IgD-negative memory B cell (primary cell): Measurements from ENCODE around the gene BMAL1. TPM values are rescaled to one million over a fixed set of nuclear protein-coding genes. Genes with fewer than 3 reads are reported as not detected.
"Not testable (repeated sequence)": the region's sequence is repeated elsewhere in the genome, so short reads cannot be mapped to it uniquely, and the experiment has no call there.

Experiments
- H3K27ac Mint-ChIP-seq, 3 donors: one replicate each; pipeline ENCODE4 v1.8.0; 2020 to 2022; ENCODE audit warnings: mild to moderate bottlenecking in 3 of 3, mixed read lengths in 3 of 3, moderate library complexity in 1 of 3
- H3K27me3 Mint-ChIP-seq: one replicate; pipeline ENCODE4 v1.8.0; 2021; ENCODE audit warnings: mixed read lengths
- H3K36me3 Mint-ChIP-seq: one replicate; pipeline ENCODE4 v1.8.0; 2020; ENCODE audit warnings: mild to moderate bottlenecking, mixed read lengths
- H3K4me1 Mint-ChIP-seq, 3 donors: one replicate each; pipeline ENCODE4 v1.8.0; 2020 to 2022; ENCODE audit warnings: mixed read lengths in 3 of 3, mild to moderate bottlenecking in 1 of 3
- H3K4me3 Mint-ChIP-seq, 4 donors: one replicate each; pipeline ENCODE4 v1.8.0; 2020 to 2022; ENCODE audit warnings: mild to moderate bottlenecking in 4 of 4, mixed read lengths in 4 of 4, moderate library complexity in 3 of 4
- H3K9me3 Mint-ChIP-seq, 3 donors: one replicate each; pipeline ENCODE4 v1.8.0; 2020 to 2021; ENCODE audit warnings: mixed read lengths in 3 of 3, mild to moderate bottlenecking in 1 of 3
- polyA plus RNA-seq: library from polyadenylated mRNA; unstranded; fragments of 300-500 nt; fragmentation: Illumina TruSeq; gene quantifications from one replicate; pipeline ENCODE4 v1.2.3, GENCODE V29; 2021

The BMAL1 gene
- polyA plus RNA-seq, 1 donor from 2014 or later, result 8.9 TPM

- H3K4me3 Mint-ChIP-seq, result no peak overlapping the region
- no peaks in the 10 kb centered on the region for H3K27me3 Mint-ChIP-seq
- peaks cover 0 to 2% (median 0%) of the 10 kb centered on the region in 3 donors for H3K4me1 Mint-ChIP-seq
- no peaks in the 10 kb centered on the region for H3K9me3 Mint-ChIP-seq
- H3K27ac Mint-ChIP-seq, result no peak overlapping the region
- no peaks in the 10 kb centered on the region for H3K36me3 Mint-ChIP-seq
These were observed 90.5 kb downstream of the BMAL1 start for GRCh38 chr11:13368041-13368446.

GRCh38 chr11:13373216-13373615 is 95.6 kb downstream of the BMAL1 start:
- Mint-ChIP-seq H3K27me3 (no peaks in the 10 kb centered on the region), H3K27ac (no peak overlapping the region), H3K9me3 (no peaks in the 10 kb centered on the region), H3K4me1 (no peaks in the 10 kb centered on the region), H3K4me3 (no peak overlapping the region), H3K36me3 (no peaks in the 10 kb centered on the region)

GRCh38 chr11:13375798-13376197 is 98.2 kb downstream of the BMAL1 start:
- no peaks in the 10 kb centered on the region for H3K27me3 Mint-ChIP-seq
- H3K4me3 Mint-ChIP-seq, result no peak overlapping the region
- H3K36me3 Mint-ChIP-seq, result no peaks in the 10 kb centered on the region
- no peaks in the 10 kb centered on the region for H3K9me3 Mint-ChIP-seq
- no peaks in the 10 kb centered on the region for H3K4me1 Mint-ChIP-seq
- H3K27ac Mint-ChIP-seq, result peak overlapping the region in 1 of 3 donors; percentile 43

GRCh38 chr11:13376402-13376801 is 98.8 kb downstream of the BMAL1 start:
- Mint-ChIP-seq H3K4me3 (no peak overlapping the region), H3K9me3 (no peaks in the 10 kb centered on the region), H3K27ac (no peak overlapping the region), H3K27me3 (no peaks in the 10 kb centered on the region), H3K36me3 (peaks cover 3% of the 10 kb centered on the region), H3K4me1 (no peaks in the 10 kb centered on the region)

GRCh38 chr11:13376838-13377237 is 99.2 kb downstream of the BMAL1 start:
- H3K36me3 Mint-ChIP-seq, result peaks cover 3% of the 10 kb centered on the region
- peaks cover 0 to 1% (median 0%) of the 10 kb centered on the region in 3 donors for H3K9me3 Mint-ChIP-seq
- H3K27me3 Mint-ChIP-seq, result no peaks in the 10 kb centered on the region
- H3K4me1 Mint-ChIP-seq, result no peaks in the 10 kb centered on the region
- H3K27ac Mint-ChIP-seq, result peak overlapping the region in 1 of 3 donors; percentile 85
- no peak overlapping the region for H3K4me3 Mint-ChIP-seq

- peaks cover 5% of the 10 kb centered on the region for H3K36me3 Mint-ChIP-seq
- no peak overlapping the region for H3K4me3 Mint-ChIP-seq
- no peaks in the 10 kb centered on the region for H3K4me1 Mint-ChIP-seq
- H3K9me3 Mint-ChIP-seq, result peaks cover 0 to 2% (median 0%) of the 10 kb centered on the region in 3 donors
- no peak overlapping the region for H3K27ac Mint-ChIP-seq
- H3K27me3 Mint-ChIP-seq, result no peaks in the 10 kb centered on the region
These were observed 100.7 kb downstream of the BMAL1 start for GRCh38 chr11:13378316-13378715.

- no peak overlapping the region for H3K4me3 Mint-ChIP-seq
- peak overlapping the region in 1 of 3 donors; percentile 18 for H3K27ac Mint-ChIP-seq
- H3K4me1 Mint-ChIP-seq, result peaks cover 0 to 3% (median 0%) of the 10 kb centered on the region in 3 donors
- H3K9me3 Mint-ChIP-seq, result peaks cover 0 to 2% (median 0%) of the 10 kb centered on the region in 3 donors
- H3K27me3 Mint-ChIP-seq, result no peaks in the 10 kb centered on the region
- H3K36me3 Mint-ChIP-seq, result peaks cover 6% of the 10 kb centered on the region
These were observed 103.1 kb downstream of the BMAL1 start for GRCh38 chr11:13380731-13381130.

GRCh38 chr11:13382751-13383150 is 105.2 kb downstream of the BMAL1 start:
- H3K27ac Mint-ChIP-seq, result peak overlapping the region in 1 of 3 donors; percentile 50
- no peak overlapping the region for H3K4me3 Mint-ChIP-seq
- H3K4me1 Mint-ChIP-seq, result peaks cover 0 to 3% (median 0%) of the 10 kb centered on the region in 3 donors
- H3K9me3 Mint-ChIP-seq, result peaks cover 0 to 2% (median 0%) of the 10 kb centered on the region in 3 donors
- no peaks in the 10 kb centered on the region for H3K27me3 Mint-ChIP-seq
- H3K36me3 Mint-ChIP-seq, result peaks cover 6% of the 10 kb centered on the region

GRCh38 chr11:13384908-13385640 is 107.5 kb downstream of the BMAL1 start:
- Mint-ChIP-seq H3K4me3 (no peak overlapping the region), H3K36me3 (peaks cover 6% of the 10 kb centered on the region), H3K27ac (peak overlapping the region in 1 of 3 donors; percentile 67), H3K9me3 (peaks cover 0 to 2% (median 0%) of the 10 kb centered on the region in 3 donors), H3K27me3 (no peaks in the 10 kb centered on the region), H3K4me1 (peaks cover 0 to 6% (median 0%) of the 10 kb centered on the region in 3 donors)

GRCh38 chr11:13386567-13386966 is 109.0 kb downstream of the BMAL1 start:
- peaks cover 0 to 6% (median 0%) of the 10 kb centered on the region in 3 donors for H3K4me1 Mint-ChIP-seq
- H3K27ac Mint-ChIP-seq, result peak overlapping the region in 1 of 3 donors; percentile 12
- H3K4me3 Mint-ChIP-seq, result no peak overlapping the region
- peaks cover 0 to 2% (median 0%) of the 10 kb centered on the region in 3 donors for H3K9me3 Mint-ChIP-seq
- H3K36me3 Mint-ChIP-seq, result peaks cover 3% of the 10 kb centered on the region
- H3K27me3 Mint-ChIP-seq, result no peaks in the 10 kb centered on the region

GRCh38 chr11:13388741-13389140 is 111.2 kb downstream of the BMAL1 start:
- Mint-ChIP-seq H3K9me3 (no peaks in the 10 kb centered on the region), H3K4me1 (peaks cover 0 to 6% (median 0%) of the 10 kb centered on the region in 3 donors), H3K36me3 (peaks cover 1% of the 10 kb centered on the region), H3K27me3 (no peaks in the 10 kb centered on the region), H3K4me3 (no peak overlapping the region), H3K27ac (peak overlapping the region in 1 of 3 donors; percentile 89)

- H3K27me3 Mint-ChIP-seq, result no peaks in the 10 kb centered on the region
- H3K9me3 Mint-ChIP-seq, result no peaks in the 10 kb centered on the region
These were observed 113.6 kb downstream of the BMAL1 start for GRCh38 chr11:13391217-13391616.

GRCh38 chr11:13398335-13398734 is 120.7 kb downstream of the BMAL1 start:
- H3K4me1 Mint-ChIP-seq, H3K4me3 Mint-ChIP-seq, H3K36me3 Mint-ChIP-seq, H3K27ac Mint-ChIP-seq, H3K27me3 Mint-ChIP-seq, H3K9me3 Mint-ChIP-seq: not testable (repeated sequence)

More at GRCh38 chr11:13391217-13391616, 113.6 kb downstream of the BMAL1 start:
- no peaks in the 10 kb centered on the region for H3K36me3 Mint-ChIP-seq
- peaks cover 0 to 3% (median 0%) of the 10 kb centered on the region in 3 donors for H3K4me1 Mint-ChIP-seq
- H3K27ac Mint-ChIP-seq, result no peak overlapping the region
- no peak overlapping the region for H3K4me3 Mint-ChIP-seq

GRCh38 chr11:13405220-13405619 is 127.6 kb downstream of the BMAL1 start:
- Mint-ChIP-seq H3K4me3 (no peak overlapping the region), H3K36me3 (peaks cover 25% of the 10 kb centered on the region), H3K9me3 (peaks cover 0 to 4% (median 4%) of the 10 kb centered on the region in 3 donors), H3K27me3 (no peaks in the 10 kb centered on the region), H3K27ac (no peak overlapping the region), H3K4me1 (no peaks in the 10 kb centered on the region)

- no peak overlapping the region for H3K4me3 Mint-ChIP-seq
- H3K27me3 Mint-ChIP-seq, result no peaks in the 10 kb centered on the region
- H3K27ac Mint-ChIP-seq, result no peak overlapping the region
- peaks cover 0 to 1% (median 0%) of the 10 kb centered on the region in 3 donors for H3K4me1 Mint-ChIP-seq
- peaks cover 19% of the 10 kb centered on the region for H3K36me3 Mint-ChIP-seq
- no peaks in the 10 kb centered on the region for H3K9me3 Mint-ChIP-seq
These were observed 137.6 kb downstream of the BMAL1 start for GRCh38 chr11:13415201-13415600.

- peaks cover 11 to 16% (median 15%) of the 10 kb centered on the region in 3 donors for H3K4me1 Mint-ChIP-seq
- H3K27ac Mint-ChIP-seq, result peak overlapping the region in 1 of 3 donors; percentile 39
- H3K4me3 Mint-ChIP-seq, result no peak overlapping the region
- H3K9me3 Mint-ChIP-seq, result peaks cover 0 to 5% (median 2%) of the 10 kb centered on the region in 3 donors
- H3K27me3 Mint-ChIP-seq, result no peaks in the 10 kb centered on the region
- peaks cover 7% of the 10 kb centered on the region for H3K36me3 Mint-ChIP-seq
These were observed 144.0 kb downstream of the BMAL1 start for GRCh38 chr11:13421561-13421960.
